Activated naive CD4-positive, alpha-beta T cell treated with anti-CD3 and anti-CD28 coated beads, Interleukin-2, amount 50 U/mL, for 24 hours (primary cell): ENCODE measurements around the gene EIF1AD.
"Not testable (repeated sequence)": the region's sequence is repeated elsewhere in the genome, so short reads cannot be mapped to it uniquely, and the experiment has no call there.

Experiments used
- H3K27ac Mint-ChIP-seq: one replicate; pipeline ENCODE4 v1.8.0; 2021; ENCODE audit warnings: mild to moderate bottlenecking, mixed read lengths
- H3K27me3 Mint-ChIP-seq: one replicate; pipeline ENCODE4 v1.8.0; 2021; ENCODE audit warnings: mixed read lengths
- H3K36me3 Mint-ChIP-seq: one replicate; pipeline ENCODE4 v1.8.0; 2021; ENCODE audit warnings: mixed read lengths
- H3K4me1 Mint-ChIP-seq: one replicate; pipeline ENCODE4 v1.8.0; 2021; ENCODE audit warnings: mixed read lengths
- H3K4me3 Mint-ChIP-seq: one replicate; pipeline ENCODE4 v1.8.0; 2021; ENCODE audit warnings: mild to moderate bottlenecking, mixed read lengths
- H3K9me3 Mint-ChIP-seq: one replicate; pipeline ENCODE4 v1.8.0; 2021; ENCODE audit warnings: mixed read lengths

Gene EIF1AD

GRCh38 chr11:65968600-65969482 is 33.1 kb downstream of the EIF1AD start:
- Mint-ChIP-seq H3K9me3 (no peaks in the 10 kb centered on the region), H3K27me3 (no peaks in the 10 kb centered on the region), H3K27ac (peak overlapping the region; percentile 41), H3K36me3 (peaks cover 17% of the 10 kb centered on the region), H3K4me3 (no peak overlapping the region), H3K4me1 (peaks cover 24% of the 10 kb centered on the region)

- H3K36me3 Mint-ChIP-seq = peaks cover 22% of the 10 kb centered on the region
- no peak overlapping the region for H3K27ac Mint-ChIP-seq
- no peak overlapping the region for H3K4me3 Mint-ChIP-seq
- no peaks in the 10 kb centered on the region for H3K27me3 Mint-ChIP-seq
- no peaks in the 10 kb centered on the region for H3K9me3 Mint-ChIP-seq
- peaks cover 38% of the 10 kb centered on the region for H3K4me1 Mint-ChIP-seq
These were observed 34.5 kb downstream of the EIF1AD start for GRCh38 chr11:65967329-65967934.

- no peaks in the 10 kb centered on the region for H3K9me3 Mint-ChIP-seq
- no peak overlapping the region for H3K27ac Mint-ChIP-seq
- peaks cover 22% of the 10 kb centered on the region for H3K36me3 Mint-ChIP-seq
- peaks cover 41% of the 10 kb centered on the region for H3K4me1 Mint-ChIP-seq
- no peak overlapping the region for H3K4me3 Mint-ChIP-seq
- no peaks in the 10 kb centered on the region for H3K27me3 Mint-ChIP-seq
These were observed 35.8 kb downstream of the EIF1AD start for GRCh38 chr11:65965986-65966762.

GRCh38 chr11:65964906-65965305 is 37.1 kb downstream of the EIF1AD start:
- H3K27me3 Mint-ChIP-seq = no peaks in the 10 kb centered on the region
- peaks cover 39% of the 10 kb centered on the region for H3K4me1 Mint-ChIP-seq
- H3K27ac Mint-ChIP-seq = no peak overlapping the region

GRCh38 chr11:65962141-65962564 is 39.8 kb downstream of the EIF1AD start:
- peaks cover 17% of the 10 kb centered on the region for H3K36me3 Mint-ChIP-seq
- no peaks in the 10 kb centered on the region for H3K9me3 Mint-ChIP-seq

More at GRCh38 chr11:65964906-65965305, 37.1 kb downstream of the EIF1AD start:
- Mint-ChIP-seq H3K4me3 (no peak overlapping the region), H3K36me3 (peaks cover 22% of the 10 kb centered on the region), H3K9me3 (no peaks in the 10 kb centered on the region)

GRCh38 chr11:65961267-65962140 is 40.5 kb downstream of the EIF1AD start, which contains the start of gene SART1:
Gene SART1, plus strand, starts transcription at chr11:65961734. Its CDS starts 47 bp downstream, at chr11:65961781.
- no peaks in the 10 kb centered on the region for H3K27me3 Mint-ChIP-seq
- peak within 1 kb of the TSS; percentile 94 for H3K4me3 Mint-ChIP-seq
- peaks cover 17% of the 10 kb centered on the region for H3K36me3 Mint-ChIP-seq
- peaks cover 53% of the 10 kb centered on the region for H3K4me1 Mint-ChIP-seq
- peak within 1 kb of the TSS; percentile 99 for H3K27ac Mint-ChIP-seq
- H3K9me3 Mint-ChIP-seq = no peaks in the 10 kb centered on the region

More at GRCh38 chr11:65962141-65962564, 39.8 kb downstream of the EIF1AD start:
- Mint-ChIP-seq H3K27ac (peak overlapping the region; percentile 90), H3K4me1 (peaks cover 46% of the 10 kb centered on the region), H3K4me3 (peak overlapping the region; percentile 94), H3K27me3 (no peaks in the 10 kb centered on the region)

GRCh38 chr11:65960824-65961266 is 41.1 kb downstream of the EIF1AD start:
- Mint-ChIP-seq H3K27me3 (no peaks in the 10 kb centered on the region), H3K4me3 (peak overlapping the region; percentile 94), H3K4me1 (peaks cover 54% of the 10 kb centered on the region), H3K27ac (peak overlapping the region; percentile 99), H3K36me3 (peaks cover 16% of the 10 kb centered on the region), H3K9me3 (no peaks in the 10 kb centered on the region)

- Mint-ChIP-seq H3K36me3 (peaks cover 13% of the 10 kb centered on the region), H3K27me3 (no peaks in the 10 kb centered on the region), H3K27ac (no peak overlapping the region), H3K4me1 (peaks cover 49% of the 10 kb centered on the region), H3K9me3 (no peaks in the 10 kb centered on the region), H3K4me3 (peak overlapping the region; percentile 11)
These were observed 43.1 kb downstream of the EIF1AD start for GRCh38 chr11:65958774-65959420.

GRCh38 chr11:65958291-65958690 is 43.7 kb downstream of the EIF1AD start:
- peaks cover 43% of the 10 kb centered on the region for H3K4me1 Mint-ChIP-seq
- no peaks in the 10 kb centered on the region for H3K9me3 Mint-ChIP-seq
- H3K4me3 Mint-ChIP-seq = peak overlapping the region; percentile 47
- no peaks in the 10 kb centered on the region for H3K27me3 Mint-ChIP-seq
- peak overlapping the region; percentile 70 for H3K27ac Mint-ChIP-seq
- H3K36me3 Mint-ChIP-seq = peaks cover 13% of the 10 kb centered on the region

- H3K4me1 Mint-ChIP-seq = peaks cover 21% of the 10 kb centered on the region
- no peaks in the 10 kb centered on the region for H3K36me3 Mint-ChIP-seq
- no peak overlapping the region for H3K4me3 Mint-ChIP-seq
- no peak overlapping the region for H3K27ac Mint-ChIP-seq
- H3K9me3 Mint-ChIP-seq = no peaks in the 10 kb centered on the region
- no peaks in the 10 kb centered on the region for H3K27me3 Mint-ChIP-seq
These were observed 47.2 kb downstream of the EIF1AD start for GRCh38 chr11:65954771-65955170.

GRCh38 chr11:65953471-65953870 is 48.5 kb downstream of the EIF1AD start:
- H3K27ac Mint-ChIP-seq = no peak overlapping the region
- H3K27me3 Mint-ChIP-seq = no peaks in the 10 kb centered on the region
- H3K4me3 Mint-ChIP-seq = no peak overlapping the region
- no peaks in the 10 kb centered on the region for H3K9me3 Mint-ChIP-seq
- peaks cover 20% of the 10 kb centered on the region for H3K4me1 Mint-ChIP-seq
- no peaks in the 10 kb centered on the region for H3K36me3 Mint-ChIP-seq

GRCh38 chr11:65952052-65952521 is 49.9 kb downstream of the EIF1AD start:
- no peaks in the 10 kb centered on the region for H3K9me3 Mint-ChIP-seq
- H3K4me1 Mint-ChIP-seq = peaks cover 7% of the 10 kb centered on the region
- no peak overlapping the region for H3K4me3 Mint-ChIP-seq
- no peaks in the 10 kb centered on the region for H3K27me3 Mint-ChIP-seq
- H3K36me3 Mint-ChIP-seq = no peaks in the 10 kb centered on the region
- no peak overlapping the region for H3K27ac Mint-ChIP-seq

GRCh38 chr11:65951641-65952040 is 50.3 kb downstream of the EIF1AD start:
- H3K27me3 Mint-ChIP-seq, H3K4me3 Mint-ChIP-seq, H3K9me3 Mint-ChIP-seq, H3K36me3 Mint-ChIP-seq, H3K4me1 Mint-ChIP-seq, H3K27ac Mint-ChIP-seq: not testable (repeated sequence)

GRCh38 chr11:65950711-65951110 is 51.2 kb downstream of the EIF1AD start:
- H3K27me3 Mint-ChIP-seq, H3K4me1 Mint-ChIP-seq, H3K27ac Mint-ChIP-seq, H3K4me3 Mint-ChIP-seq, H3K36me3 Mint-ChIP-seq, H3K9me3 Mint-ChIP-seq: not testable (repeated sequence)
